WTC11 (cell line): ENCODE results near the gene INKA2. TPM values are rescaled to one million over a fixed set of nuclear protein-coding genes. Genes with fewer than 3 reads are reported as not detected.

ENCODE experiments used
- ATAC-seq: fragments of 200-7000 bp; cut with Tn5 transposase; 2 replicates; pipeline ENCODE4 v1.10.0; 2021; ENCODE audit warnings: mild to moderate bottlenecking, moderate library complexity
- CTCF ChIA-PET: fragments of 300-600 bp; sonication (Branson Sonifier 250); formaldehyde crosslinking; loops from one replicate; lab custom pipeline; 2021; ENCODE audit warnings: antibody characterized with exemption; lab: Charles Lee
- POLR2A ChIA-PET: fragments of 350-600 bp; sonication (Branson Sonifier 250); formaldehyde crosslinking; loops from one replicate; lab custom pipeline; 2021; ENCODE audit warnings: antibody characterized with exemption; lab: Charles Lee
- DNase-seq: peaks from one replicate; pipeline ENCODE4 v3.0.0; 2021; ENCODE audit warnings: low spot score
- H3K27ac Mint-ChIP-seq: 2 replicates; pipeline ENCODE4 v1.8.0; 2021; ENCODE audit warnings: mixed read lengths
- H3K27me3 Mint-ChIP-seq: 2 replicates; pipeline ENCODE4 v1.8.0; 2021; ENCODE audit warnings: low read depth, mild to moderate bottlenecking, moderate library complexity, mixed read lengths
- H3K36me3 Mint-ChIP-seq: 2 replicates; pipeline ENCODE4 v1.8.0; 2021; ENCODE audit warnings: mixed read lengths
- H3K4me1 Mint-ChIP-seq: 2 replicates; pipeline ENCODE4 v1.8.0; 2022; ENCODE audit warnings: mixed read lengths
- H3K4me3 Mint-ChIP-seq: 2 replicates; pipeline ENCODE4 v1.8.0; 2021; ENCODE audit warnings: mild to moderate bottlenecking, moderate library complexity, mixed read lengths
- H3K9me3 Mint-ChIP-seq: 2 replicates; pipeline ENCODE4 v1.8.0; 2021; ENCODE audit warnings: mixed read lengths
- AR ChIP-seq: fragments of 250-450 bp; sonication (Bioruptor Pico); IDR thresholded peaks from 2 replicates; pipeline ENCODE4 v1.9.0; 2021; ENCODE audit warnings: mild to moderate bottlenecking
- ATF1 ChIP-seq: sonication (generic); formaldehyde crosslinking; IDR thresholded peaks from 2 replicates; pipeline ENCODE4 v1.8.1; 2023; ENCODE audit warnings: mild to moderate bottlenecking, moderate library complexity, missing genetic modification reagents
- CBFB ChIP-seq: sonication (generic); formaldehyde crosslinking; IDR thresholded peaks from 2 replicates; pipeline ENCODE4 v1.8.1; 2022; ENCODE audit warnings: mild to moderate bottlenecking, low read depth, missing genetic modification reagents
- CREB1 ChIP-seq: sonication (generic); formaldehyde crosslinking; IDR thresholded peaks from 2 replicates; pipeline ENCODE4 v1.8.0; 2023; ENCODE audit warnings: mild to moderate bottlenecking, missing genetic modification reagents
- ESRRA ChIP-seq: sonication (generic); formaldehyde crosslinking; IDR thresholded peaks from 2 replicates; pipeline ENCODE4 v1.8.1; 2022; ENCODE audit warnings: mild to moderate bottlenecking, missing genetic modification reagents, borderline replicate concordance
- FOXP4 ChIP-seq: sonication (generic); formaldehyde crosslinking; IDR thresholded peaks from 2 replicates; pipeline ENCODE4 v1.8.0; 2022; ENCODE audit warnings: mild to moderate bottlenecking, missing genetic modification reagents
- GABPB1 ChIP-seq: sonication (generic); formaldehyde crosslinking; IDR thresholded peaks from 2 replicates; pipeline ENCODE4 v1.8.1; 2023; ENCODE audit warnings: mild to moderate bottlenecking, missing genetic modification reagents
- GTF2I ChIP-seq: fragments of 250-450 bp; sonication (Bioruptor Pico); conservative IDR thresholded peaks from 2 replicates; pipeline ENCODE4 v1.4.0; 2021; ENCODE audit warnings: mild to moderate bottlenecking
- HMGA2 ChIP-seq: fragments of 250-450 bp; sonication (Bioruptor Pico); IDR thresholded peaks from 2 replicates; pipeline ENCODE4 v1.4.0; 2021; ENCODE audit warnings: mild to moderate bottlenecking, moderate library complexity
- IRF1 ChIP-seq: sonication (generic); formaldehyde crosslinking; IDR thresholded peaks from 2 replicates; pipeline ENCODE4 v1.8.0; 2023; ENCODE audit warnings: missing genetic modification reagents
- JUN ChIP-seq: sonication (generic); formaldehyde crosslinking; IDR thresholded peaks from 2 replicates; pipeline ENCODE4 v1.8.0; 2023; ENCODE audit warnings: mild to moderate bottlenecking, missing genetic modification reagents
- MXD4 ChIP-seq: fragments of 250-450 bp; sonication (Bioruptor Pico); IDR thresholded peaks from 2 replicates; pipeline ENCODE4 v1.8.0; 2021; ENCODE audit warnings: mild to moderate bottlenecking, moderate library complexity, borderline replicate concordance
- NR1H2 ChIP-seq: sonication (generic); formaldehyde crosslinking; IDR thresholded peaks from 2 replicates; pipeline ENCODE4 v1.9.0; 2021; ENCODE audit warnings: mild to moderate bottlenecking, moderate library complexity, missing genetic modification reagents
- NR3C1 ChIP-seq: sonication (generic); formaldehyde crosslinking; conservative IDR thresholded peaks from 2 replicates; pipeline ENCODE4 v1.8.1; 2023; ENCODE audit warnings: low read depth, mild to moderate bottlenecking, missing genetic modification reagents
- RORB ChIP-seq: fragments of 250-450 bp; sonication (Bioruptor Pico); IDR thresholded peaks from 2 replicates; pipeline ENCODE4 v1.9.0; 2021; ENCODE audit warnings: mild to moderate bottlenecking
- SMAD3 ChIP-seq: sonication (generic); formaldehyde crosslinking; IDR thresholded peaks from 2 replicates; pipeline ENCODE4 v1.8.0; 2022; ENCODE audit warnings: missing genetic modification reagents, mild to moderate bottlenecking, borderline replicate concordance
- SOX15 ChIP-seq: fragments of 250-450 bp; sonication (Bioruptor Pico); IDR thresholded peaks from 2 replicates; pipeline ENCODE4 v1.9.0; 2021; ENCODE audit warnings: mild to moderate bottlenecking
- SP1 ChIP-seq: sonication (generic); formaldehyde crosslinking; conservative IDR thresholded peaks from 2 replicates; pipeline ENCODE4 v1.8.1; 2022; ENCODE audit warnings: missing genetic modification reagents
- ZNF263 ChIP-seq: sonication (generic); formaldehyde crosslinking; IDR thresholded peaks from 2 replicates; pipeline ENCODE4 v1.8.1; 2022; ENCODE audit warnings: low read depth, mild to moderate bottlenecking, moderate library complexity, missing genetic modification reagents
- ZNF416 ChIP-seq: fragments of 250-450 bp; sonication (Bioruptor Pico); IDR thresholded peaks from 2 replicates; pipeline ENCODE4 v1.9.0; 2021; ENCODE audit warnings: mild to moderate bottlenecking, inconsistent platforms
- total RNA-seq: library from RNA; stranded (reverse); gene quantifications from 3 replicates; pipeline ENCODE4 v1.2.3, GENCODE V29; 2021

Gene INKA2
- total RNA-seq, 1 experiment from 2014 or later: 20.1 TPM

- TF ChIP-seq AR (no peak), FOXP4 (CRISPR knock-in tag) (no peak), MXD4 (CRISPR knock-in tag) (no peak)
These were observed 29.2 kb downstream of the INKA2 start (continued) for GRCh38 chr1:111709986-111710385.

GRCh38 chr1:111707906-111708305, 31.3 kb downstream of the INKA2 start:
- ChIA-PET POLR2A (no interaction called here), CTCF (interaction anchor here (0.9 kb wide), 1 partner anchor 199 kb away, joined by 3 read pairs; no protein-coding TSS in a partner anchor)
- Mint-ChIP-seq H3K4me1 (no peaks in the 10 kb centered on the region), H3K27me3 (no peaks in the 10 kb centered on the region), H3K9me3 (no peaks in the 10 kb centered on the region), H3K4me3 (no peak overlapping the region), H3K36me3 (peaks cover 14% of the 10 kb centered on the region), H3K27ac (no peak overlapping the region; the same call in 1 of the 2 replicates)
- no peak for DNase-seq
- no peak for TF ChIP-seq NR3C1 (CRISPR knock-in tag)
- no peak for TF ChIP-seq CBFB (CRISPR knock-in tag)
- no peak for TF ChIP-seq NR1H2 (CRISPR knock-in tag)
- TF ChIP-seq SP1 (CRISPR knock-in tag): no peak
- TF ChIP-seq GABPB1 (CRISPR knock-in tag): no peak
- TF ChIP-seq ESRRA (CRISPR knock-in tag): no peak
- no peak for TF ChIP-seq ATF1 (CRISPR knock-in tag)
- TF ChIP-seq GTF2I (CRISPR knock-in tag): no peak
- no peak for TF ChIP-seq SOX15 (CRISPR knock-in tag)
- no peak for TF ChIP-seq CREB1 (CRISPR knock-in tag)
- no peak for TF ChIP-seq SMAD3 (CRISPR knock-in tag)
- TF ChIP-seq RORB: no peak
- no peak for TF ChIP-seq ZNF416
- TF ChIP-seq HMGA2 (CRISPR knock-in tag): no peak
- TF ChIP-seq ZNF263: no peak
- TF ChIP-seq JUN (CRISPR knock-in tag): no peak
- no peak for TF ChIP-seq FOXP4 (CRISPR knock-in tag)
- no peak for TF ChIP-seq IRF1 (CRISPR knock-in tag)
- no peak for ATAC-seq
